Adrenal gland (tissue), 19 donors: Measurements from ENCODE around the gene MAZ. TPM values are rescaled to one million over a fixed set of nuclear protein-coding genes. Genes with fewer than 3 reads are reported as not detected.
"Not testable (repeated sequence)": the region's sequence is repeated elsewhere in the genome, so short reads cannot be mapped to it uniquely, and the experiment has no call there.

Experiments
- DNase-seq, 7 donors: peaks; one replicate each; pipeline ENCODE4 v3.0.0-alpha.2; 2019 to 2020
- H3K27ac ChIP-seq, 5 donors: fragments of 200-600 bp; sonication (generic) in 4 of 5; 1 replicate in 3 of 5; 2 replicates in 2 of 5; pipeline versions ENCODE4 v1.5.1 to v1.8.0; 2016 to 2020; ENCODE audit warnings: mild to moderate bottlenecking in 1 of 5
- H3K27me3 ChIP-seq: fragments of 200-600 bp; 2 replicates; pipeline ENCODE4 v1.8.0; 2021
- H3K36me3 ChIP-seq, 2 donors: fragments of 200-600 bp; replicated peaks in 1 of 2; 1 replicate in 1 of 2; 2 replicates in 1 of 2; pipeline versions ENCODE4 v1.5.1 to v1.8.0; 2018 to 2022
- H3K4me1 ChIP-seq, 2 donors: fragments of 200-600 bp; replicated peaks in 1 of 2; 1 replicate in 1 of 2; 2 replicates in 1 of 2; pipeline versions ENCODE4 v1.5.1 to v1.8.0; 2018 to 2021
- H3K4me3 ChIP-seq, 4 donors: fragments of 200-600 bp; sonication (generic) in 3 of 4; one replicate each; pipeline ENCODE4 v1.5.1; 2016 to 2018
- H3K9me3 ChIP-seq, 3 donors: fragments of 200-600 bp; sonication (generic) in 1 of 3; replicated peaks in 1 of 3; 1 replicate in 2 of 3; 2 replicates in 1 of 3; pipeline versions ENCODE4 v1.5.1 to v1.8.0; 2016 to 2021
- CTCF ChIP-seq, 6 experiments: fragments of 450-650 bp in 4 of 6; fragments of 200-600 bp in 2 of 6; sonication (generic) in 1 of 6; IDR thresholded peaks; 1 replicate in 5 of 6; 2 replicates in 1 of 6; pipeline versions ENCODE4 v1.5.1 to v1.8.0; 2016 to 2021; ENCODE audit warnings: antibody characterized with exemption in 6 of 6, mild to moderate bottlenecking in 2 of 6, moderate library complexity in 1 of 6
- POLR2A ChIP-seq, 2 donors: fragments of 450-650 bp; IDR thresholded peaks; one replicate each; pipeline ENCODE4 v1.6.1; 2017; ENCODE audit warnings: antibody characterized with exemption in 2 of 2, mild to moderate bottlenecking in 2 of 2, moderate library complexity in 1 of 2
- WGBS, 4 donors: extraction: QIAGEN DNeasy Blood & Tissue Kit in 2 of 4; methylation state at CpG; one replicate each; pipeline versions ENCODE4 v1.1.5 to v1.1.7; 2013 to 2017; 5-methylcytosine and 5-hydroxymethylcytosine counted together
- intact Hi-C, 2 donors: fragments of 100-400 bp; cut with DNase I; formaldehyde crosslinking; loops; one replicate each; pipeline versions ENCODE4 v1.14.1 to v1.15.0; 2022 to 2023
- long read RNA-seq, 10 donors: library from polyadenylated mRNA in 3 of 10; unstranded in 2 of 10; stranded (forward) in 1 of 10; transcript quantifications; one replicate each; pipeline ENCODE4 v2.0.0 and lab custom pipeline, GENCODE V29; 2021 to 2026
- polyA plus RNA-seq, 3 donors: library from polyadenylated mRNA; stranded (reverse); fragments of 200-250 nt in 2 of 3; fragments of 350-450 nt in 1 of 3; fragmentation: Illumina TruSeq in 1 of 3; extraction: RNeasy Lipid Tissue Mini Kit (QIAGEN cat#74804) in 1 of 3; gene quantifications; one replicate each; pipeline ENCODE4 v1.2.3, GENCODE V29; 2013 to 2014
- total RNA-seq, 9 donors: library from RNA; depleted of rRNA in 4 of 9; stranded (reverse); fragments of >200 nt in 4 of 9; fragments of 120-200 nt in 1 of 9; fragmentation: NEBNext Ultra II Directional in 1 of 9; extraction: Animal tissue kit (Norgen Biotek cat#: 25700) in 1 of 9; gene quantifications; one replicate each; pipeline versions ENCODE4 v1.1.0 to v1.2.4, GENCODE V29; 2013 to 2023
- donor health status: healthy with polysubstance abuse.
- donor health status: Bipolar disorder and iron deficiency.
- donor health status: DM: yes; HTN: yes; CAD: no.
- donor health status: DM: no; HTN: no; CAD: no.
- donor health status: DM: no; HTN: no; CAD: no.
- donor health status: DM: yes; HTN: yes; CAD: no.

The MAZ gene
- total RNA-seq, result 100 to 1,000 TPM in 7 of 9 donors, 10 to 100 TPM in 2; 78.8 to 247 (median 140) TPM
- 100 to 1,000 TPM; 108 to 304 (median 147) TPM for polyA plus RNA-seq
- long read RNA-seq, donor 1, transcript MAZ-214 (3 exons, 1,464 nt), result major isoform, 15 of 29 reads
- long read RNA-seq, donor 1, transcript MAZ-202 (5 exons, 2,532 nt), result minor isoform, 8 of 29 reads
- long read RNA-seq, donor 1, partial matches to known transcripts, result 0 of 29 reads
- long read RNA-seq, donor 1, other reads (novel, unspliced or antisense), result 0 of 29 reads
- long read RNA-seq, donor 2, transcript MAZ-214 (3 exons, 1,464 nt), result major isoform, 5 of 13 reads
- long read RNA-seq, donor 2, partial matches to known transcripts, result 0 of 13 reads
- long read RNA-seq, donor 2, other reads (novel, unspliced or antisense), result 0 of 13 reads
- long read RNA-seq, donor 3, transcript MAZ-214 (3 exons, 1,464 nt), result major isoform, 11 of 66 reads
- long read RNA-seq, donor 3, partial matches to known transcripts, result 51 of 66 reads
- long read RNA-seq, donor 3, other reads (novel, unspliced or antisense), result 0 of 66 reads
- long read RNA-seq, donor 4, transcript MAZ-214 (3 exons, 1,464 nt), result major isoform, 9 of 15 reads
- long read RNA-seq, donor 4, partial matches to known transcripts, result 6 of 15 reads
- long read RNA-seq, donor 4, other reads (novel, unspliced or antisense), result 0 of 15 reads
- long read RNA-seq, donor 5, transcript MAZ-202 (5 exons, 2,532 nt), result major isoform, 91 of 204 reads
- long read RNA-seq, donor 5, transcript MAZ-214 (3 exons, 1,464 nt), result minor isoform, 30 of 204 reads
- long read RNA-seq, donor 5, transcript MAZ-201 (6 exons, 2,698 nt), result minor isoform, 53 of 204 reads
- long read RNA-seq, donor 5, partial matches to known transcripts, result 21 of 204 reads
- long read RNA-seq, donor 5, other reads (novel, unspliced or antisense), result 4 of 204 reads
- long read RNA-seq, donor 6, transcript MAZ-214 (3 exons, 1,464 nt), result major isoform, 8 of 14 reads
- long read RNA-seq, donor 6, partial matches to known transcripts, result 5 of 14 reads
- long read RNA-seq, donor 6, other reads (novel, unspliced or antisense), result 1 of 14 reads
- long read RNA-seq, donor 7, transcript MAZ-202 (5 exons, 2,532 nt), result major isoform, 6 of 15 reads
- long read RNA-seq, donor 7, partial matches to known transcripts, result 0 of 15 reads
- long read RNA-seq, donor 7, other reads (novel, unspliced or antisense), result 0 of 15 reads
- long read RNA-seq, donor 8, transcript MAZ-201 (6 exons, 2,698 nt), result minor isoform, 12 of 37 reads
- long read RNA-seq, donor 8, transcript MAZ-202 (5 exons, 2,532 nt), result major isoform, 14 of 37 reads
- long read RNA-seq, donor 8, transcript MAZ-214 (3 exons, 1,464 nt), result minor isoform, 8 of 37 reads
- long read RNA-seq, donor 8, partial matches to known transcripts, result 0 of 37 reads
- long read RNA-seq, donor 8, other reads (novel, unspliced or antisense), result 0 of 37 reads
- long read RNA-seq, donor 9, transcript MAZ-214 (3 exons, 1,464 nt), result major isoform, 9 of 14 reads
- long read RNA-seq, donor 9, partial matches to known transcripts, result 0 of 14 reads
- long read RNA-seq, donor 9, other reads (novel, unspliced or antisense), result 0 of 14 reads
- long read RNA-seq, donor 10, transcript MAZ-202 (5 exons, 2,532 nt), result major isoform, 8 of 19 reads
- long read RNA-seq, donor 10, transcript MAZ-214 (3 exons, 1,464 nt), result minor isoform, 5 of 19 reads
- long read RNA-seq, donor 10, partial matches to known transcripts, result 0 of 19 reads
- long read RNA-seq, donor 10, other reads (novel, unspliced or antisense), result 0 of 19 reads

- no peak for TF ChIP-seq POLR2A (IDR thresholded peaks at IDR 0.05)
- TF ChIP-seq CTCF (IDR thresholded peaks at IDR 0.05), result no peak
- 0 to 3% methylated on average over 17 to 40 of the region's 67 CpGs; no CpG with 5 or more reads in 2 of the 4 donors for WGBS, 4 donors
- peak in 5 of 7 donors; percentile 95 to 97 (median 95) for DNase-seq
- H3K4me3 ChIP-seq, result peak within 1 kb of the TSS in 3 of 4 donors; percentile 43 to 97 (median 69)
- H3K4me1 ChIP-seq, result peaks cover 23 to 44% of the 10 kb centered on the region in 2 donors
- H3K27ac ChIP-seq, result peak within 1 kb of the TSS; percentile 72 to 98 (median 94)
- H3K36me3 ChIP-seq, result peaks cover 0 to 18% of the 10 kb centered on the region in 2 donors
- H3K27me3 ChIP-seq, result no peaks in the 10 kb centered on the region
- intact Hi-C loops, result no loop called here
- H3K9me3 ChIP-seq, result no peaks in the 10 kb centered on the region
Measured at GRCh38 chr16:29806099-29806579, at the start of gene MAZ. Gene MAZ (plus strand): TSS chr16:29806529. CDS start chr16:29806702, 173 bp downstream.

- WGBS, 4 donors, result 56 to 100% (median 80%) methylated on average over 1 of the region's 1 CpG
- Histone ChIP-seq H3K36me3 (no peaks in the 10 kb centered on the region), H3K9me3 (no peaks in the 10 kb centered on the region), H3K27ac (no peak overlapping the region), H3K4me1 (no peaks in the 10 kb centered on the region), H3K27me3 (no peaks in the 10 kb centered on the region), H3K4me3 (no peak overlapping the region)
- intact Hi-C loops, result no loop called here
- no peak for TF ChIP-seq POLR2A (IDR thresholded peaks at IDR 0.05)
- no peak for TF ChIP-seq CTCF (IDR thresholded peaks at IDR 0.05)
- no peak for DNase-seq
Measured at GRCh38 chr16:29756654-29757053, 49.7 kb upstream of the MAZ start.

GRCh38 chr16:29757086-29757485, 49.2 kb upstream of the MAZ start:
- WGBS, 4 donors, result 81 to 93% (median 84%) methylated on average over 8 of the region's 8 CpGs
- H3K27ac ChIP-seq, H3K9me3 ChIP-seq, DNase-seq, H3K4me3 ChIP-seq, H3K4me1 ChIP-seq, H3K27me3 ChIP-seq, H3K36me3 ChIP-seq, intact Hi-C loops: not testable (repeated sequence)
